RKO (cell line): ENCODE results near the gene STKLD1.
"Not testable (repeated sequence)": the region's sequence is repeated elsewhere in the genome, so short reads cannot be mapped to it uniquely, and the experiment has no call there.

Experiments
- DNase-seq: peaks from one replicate; pipeline ENCODE4 v3.0.0-alpha.2; 2016; ENCODE audit warnings: low spot score

The STKLD1 gene

DNA sequence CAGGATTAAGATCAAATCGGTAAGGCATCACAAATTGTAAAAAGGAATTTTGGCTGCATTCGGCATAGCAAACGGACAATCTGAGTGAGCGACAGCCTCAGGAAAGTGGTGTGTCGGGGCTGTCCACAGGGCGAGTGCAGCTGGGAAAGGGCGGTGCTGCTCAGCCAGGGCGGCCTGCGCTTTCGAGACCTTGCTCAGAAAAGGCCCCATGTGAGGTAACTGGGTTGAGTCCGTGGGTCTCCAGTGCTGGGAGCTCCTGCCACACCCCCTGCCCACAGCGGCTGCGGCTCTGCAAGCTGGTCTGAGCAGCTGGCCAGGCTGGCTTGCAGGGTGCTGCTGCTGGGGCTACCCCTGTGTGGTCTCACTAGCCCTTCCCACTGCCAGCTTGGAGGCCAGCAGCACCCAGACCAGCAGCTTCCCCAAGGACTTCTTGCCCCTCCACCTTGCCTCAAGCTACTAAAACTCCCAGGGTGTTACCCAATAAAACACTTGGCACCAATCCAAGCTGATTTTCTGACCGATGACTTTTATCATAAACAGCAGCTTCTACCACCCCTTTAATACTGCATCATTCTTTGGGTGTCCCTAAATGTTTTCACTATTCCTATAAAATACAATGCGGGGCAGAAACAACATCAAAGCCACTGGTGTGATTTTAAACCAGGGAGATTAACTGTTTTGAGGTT is 13.7 kb upstream of the STKLD1 start:
- DNase-seq: no peak

DNA sequence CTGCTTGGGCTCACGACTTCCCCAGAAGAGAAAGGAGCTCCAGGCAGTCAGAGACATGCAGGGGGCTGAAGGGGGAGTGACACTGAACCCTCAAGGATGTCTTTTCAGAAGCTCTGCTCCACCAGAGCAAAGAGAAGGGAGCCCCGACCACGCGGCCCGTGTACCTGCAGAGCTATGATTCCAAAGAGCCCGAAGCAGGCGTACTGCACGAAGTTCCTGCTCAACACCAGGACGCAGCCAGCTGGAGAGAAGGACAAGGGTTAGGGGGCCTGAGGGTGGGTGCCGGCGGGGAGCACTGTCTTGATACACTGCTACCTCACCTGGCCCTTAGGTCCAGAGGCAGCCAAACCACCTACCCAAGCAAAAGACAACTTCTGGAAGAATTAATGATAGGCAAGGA is 9.7 kb upstream of the STKLD1 start:
- DNase-seq: no peak

DNA sequence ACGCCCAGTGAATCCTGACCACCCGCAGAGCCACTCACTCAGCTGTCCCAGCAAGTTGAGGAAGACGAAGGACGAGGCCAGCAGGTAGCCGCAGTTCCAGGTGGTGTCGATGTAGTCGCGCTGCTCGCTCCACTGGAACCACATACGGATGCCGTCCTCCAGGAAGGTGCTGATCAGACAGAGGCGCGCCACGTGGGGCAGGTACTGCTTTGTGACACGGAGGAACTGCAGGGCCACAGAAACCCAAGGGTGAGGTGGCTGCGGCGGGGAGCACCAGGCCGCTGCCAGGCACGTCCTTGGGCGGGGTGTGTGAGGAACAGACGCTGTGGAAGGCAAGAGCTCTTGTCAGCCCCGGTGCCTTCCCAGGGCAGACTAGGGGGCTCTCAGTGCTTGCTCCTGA is 8.9 kb upstream of the STKLD1 start:
- no peak for DNase-seq

DNA sequence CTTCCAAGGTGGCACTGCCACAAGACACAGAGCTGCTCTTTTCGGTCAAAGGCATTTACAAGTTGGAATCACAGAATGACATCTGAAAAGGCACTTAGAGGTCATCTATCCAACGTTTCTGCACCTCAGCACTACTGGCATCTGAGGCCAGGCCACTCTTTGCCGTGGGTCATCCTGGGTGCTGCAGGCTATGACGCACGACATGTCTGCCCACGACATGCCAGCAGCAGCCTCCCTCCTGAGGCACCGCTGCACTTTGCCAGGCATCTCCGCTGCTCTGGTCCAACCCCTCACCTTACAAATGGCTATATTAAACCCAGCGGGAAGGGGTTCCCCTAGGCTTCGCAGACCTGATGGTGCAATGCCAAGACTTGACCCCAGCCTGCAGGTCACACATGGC is 8.4 kb upstream of the STKLD1 start:
- DNase-seq: no peak

DNA sequence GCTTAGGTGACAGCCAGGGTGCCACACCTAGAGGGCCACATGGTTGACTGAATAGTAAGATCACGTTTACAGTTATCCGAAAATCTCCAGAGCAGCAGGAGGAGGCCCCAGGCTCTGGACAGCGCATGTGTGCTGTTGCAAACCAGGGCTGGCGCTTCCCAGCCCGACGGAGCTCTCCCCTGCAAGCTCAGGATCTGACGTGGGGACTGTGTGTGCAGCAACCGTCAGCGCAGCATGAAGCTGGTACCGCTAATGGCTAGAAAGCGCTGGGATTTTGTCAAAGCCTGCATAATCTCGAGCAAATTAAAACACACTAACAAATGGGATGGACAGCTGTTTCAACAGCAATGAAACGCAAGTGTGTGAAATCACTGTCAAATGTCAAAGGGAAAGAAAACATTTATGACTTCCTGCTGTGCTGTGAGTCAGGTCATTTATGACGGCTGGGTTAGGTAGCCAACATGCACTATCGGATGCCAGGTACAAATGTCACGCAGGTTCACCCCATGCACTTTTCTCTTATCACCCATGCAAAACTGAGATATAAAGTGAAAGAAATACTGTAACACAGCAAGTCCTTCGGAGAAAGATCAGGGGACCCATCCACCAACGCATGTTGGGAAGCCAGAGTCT is 7.8 kb upstream of the STKLD1 start:
- no peak for DNase-seq

DNA sequence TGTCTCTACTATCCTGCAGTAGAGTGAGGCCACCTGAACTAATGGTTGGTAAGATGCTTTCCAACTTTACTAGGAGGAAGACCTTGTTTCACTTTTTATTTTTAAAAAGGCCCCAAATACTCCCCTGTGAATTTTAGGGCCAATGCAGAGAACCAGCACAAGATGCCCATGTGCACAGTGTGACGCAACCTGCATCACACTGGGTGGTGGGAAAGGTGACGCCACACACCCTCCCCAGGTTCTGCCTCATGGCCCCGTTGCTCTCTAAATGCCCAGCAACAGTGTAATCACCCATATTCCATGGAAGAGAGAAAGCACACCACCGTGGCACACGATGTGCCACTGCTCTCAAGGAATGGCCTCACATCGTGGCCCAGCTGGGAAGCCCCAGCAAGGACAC is 6.7 kb upstream of the STKLD1 start:
- no peak for DNase-seq

DNA sequence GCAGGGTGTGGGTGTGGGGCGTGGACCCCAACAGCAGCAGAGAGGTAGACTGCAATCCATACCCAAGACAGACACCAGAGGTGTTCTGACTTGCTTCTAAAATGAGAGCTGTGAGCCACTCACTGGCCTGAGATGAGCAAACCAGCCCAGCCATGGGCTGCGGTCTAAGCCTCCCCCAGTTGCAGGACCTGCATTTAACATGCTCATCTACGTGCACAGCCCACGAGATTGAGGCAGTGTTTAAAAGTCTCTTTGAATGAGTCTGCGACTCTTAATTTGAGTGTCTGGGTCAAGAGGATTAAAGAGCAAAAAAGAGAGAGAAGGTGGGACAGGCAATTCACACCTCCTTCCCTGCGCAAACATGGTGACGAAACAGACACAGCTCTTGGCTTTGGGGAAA is 6.2 kb upstream of the STKLD1 start:
- DNase-seq: no peak

DNA sequence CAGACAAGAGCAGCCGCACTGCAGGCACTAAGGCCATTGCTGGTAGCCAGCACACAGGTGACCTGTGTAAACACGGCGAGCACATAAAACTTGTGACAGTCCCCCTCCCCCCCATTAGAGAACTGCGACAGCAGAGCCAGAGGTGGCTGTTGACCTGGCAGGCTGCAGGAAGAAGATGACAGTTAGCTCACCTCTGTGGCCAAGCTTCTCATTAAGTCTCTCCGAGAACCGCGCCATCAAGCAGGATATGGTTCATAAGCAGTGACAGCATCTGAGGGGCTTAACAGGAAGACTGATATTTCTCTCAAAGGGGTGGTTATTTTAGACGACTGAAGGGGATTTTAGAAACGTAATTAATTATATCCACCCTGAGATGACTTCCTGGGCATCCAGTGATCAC is 5.5 kb upstream of the STKLD1 start:
- DNase-seq: no peak

DNA sequence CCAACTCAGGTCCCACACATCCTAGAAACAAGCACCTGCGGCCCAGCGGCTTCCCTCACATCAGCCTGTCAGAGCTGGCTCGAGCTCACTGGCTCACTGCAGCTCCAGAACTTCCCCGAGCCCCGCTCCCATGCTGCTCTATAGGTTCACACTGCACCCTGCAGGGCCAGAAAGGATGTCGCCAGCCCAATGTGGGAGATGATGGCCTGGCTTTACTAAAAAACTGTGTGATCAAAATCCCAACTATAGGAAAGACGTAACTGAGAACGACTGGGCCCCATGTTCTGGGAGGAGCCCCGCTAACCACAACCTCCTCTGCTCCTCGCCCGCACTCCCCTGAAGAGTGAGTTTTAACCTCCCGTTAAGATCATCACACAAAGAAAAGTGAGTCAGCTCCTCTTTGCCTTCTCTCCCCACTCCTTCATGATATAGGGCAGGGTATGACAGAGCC is 4.9 kb upstream of the STKLD1 start:
- no peak for DNase-seq

DNA sequence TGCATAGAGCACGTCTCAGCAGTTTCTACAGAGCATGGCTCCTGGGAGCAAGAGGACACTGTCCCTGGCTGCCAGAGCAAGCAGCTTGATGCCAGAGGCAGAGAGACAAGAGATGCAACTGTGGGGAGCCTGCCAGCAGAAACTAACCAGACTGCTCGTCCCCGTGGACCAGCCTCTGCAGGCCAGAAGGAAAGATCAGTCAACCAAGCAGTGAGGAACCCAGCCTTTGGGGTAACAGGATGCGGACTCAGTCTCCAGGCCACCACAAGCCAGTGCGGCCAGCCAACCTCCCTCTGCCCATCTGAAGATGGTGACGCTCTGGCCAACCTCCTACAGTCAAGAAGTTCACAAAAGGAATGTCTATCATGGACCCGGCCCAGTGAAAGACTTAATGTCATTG is 4.0 kb upstream of the STKLD1 start:
- no peak for DNase-seq

DNA sequence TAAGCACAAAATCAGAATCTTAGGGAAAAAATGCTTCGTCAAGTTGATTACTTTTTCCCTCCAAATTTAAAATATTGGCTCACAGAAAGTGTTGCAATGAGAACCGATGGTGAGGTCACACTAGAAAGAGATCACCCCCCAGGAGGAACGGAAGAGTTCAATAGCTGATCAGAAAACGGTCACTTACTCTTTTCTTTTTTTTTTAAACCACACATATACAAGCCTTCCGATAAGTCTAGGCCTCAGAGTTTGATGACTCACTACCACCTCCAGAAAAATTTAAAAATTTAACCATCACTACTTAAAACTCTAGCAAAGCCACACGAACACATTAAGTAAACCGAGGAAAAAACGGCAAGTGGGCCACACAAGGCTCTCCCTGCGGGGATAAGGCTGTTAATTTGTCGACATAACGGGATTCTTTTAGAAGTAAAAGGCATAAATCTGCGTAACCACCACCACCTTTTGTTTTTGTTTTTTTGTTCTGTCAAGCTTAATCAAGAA is 1.5 kb upstream of the STKLD1 start:
- DNase-seq: peak; percentile 81

DNA sequence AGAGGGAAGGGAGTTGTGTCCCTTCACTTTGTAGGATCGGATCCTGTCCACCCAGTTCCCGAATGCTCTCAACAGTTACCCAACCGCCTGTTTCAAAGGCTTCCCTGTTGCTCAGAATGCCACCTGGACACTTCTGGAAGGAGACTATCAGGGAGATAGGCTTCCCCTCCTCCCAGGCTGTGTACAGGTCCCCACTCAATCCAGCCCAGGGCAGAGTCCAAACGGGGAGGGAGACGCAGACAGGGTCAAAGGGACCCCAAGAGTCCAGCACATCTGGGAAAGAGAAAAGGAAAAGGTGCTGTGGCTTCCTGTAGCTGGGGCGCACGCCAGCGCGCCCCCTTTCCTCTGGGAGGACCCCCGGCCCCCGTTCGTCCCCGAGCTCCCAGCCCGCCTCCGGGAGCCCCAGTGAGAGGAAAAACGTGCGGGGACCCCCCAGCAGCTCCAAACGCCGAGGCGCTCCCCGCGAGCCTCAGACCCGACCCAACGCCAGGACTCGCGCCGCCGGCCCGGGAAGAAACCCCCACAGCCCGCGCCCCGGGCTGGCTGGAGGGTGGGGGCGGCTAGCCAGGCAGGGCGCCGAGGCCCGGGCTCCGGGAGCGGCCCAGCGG is 946 bp upstream of the STKLD1 start:
- peak; percentile 82 for DNase-seq

DNA sequence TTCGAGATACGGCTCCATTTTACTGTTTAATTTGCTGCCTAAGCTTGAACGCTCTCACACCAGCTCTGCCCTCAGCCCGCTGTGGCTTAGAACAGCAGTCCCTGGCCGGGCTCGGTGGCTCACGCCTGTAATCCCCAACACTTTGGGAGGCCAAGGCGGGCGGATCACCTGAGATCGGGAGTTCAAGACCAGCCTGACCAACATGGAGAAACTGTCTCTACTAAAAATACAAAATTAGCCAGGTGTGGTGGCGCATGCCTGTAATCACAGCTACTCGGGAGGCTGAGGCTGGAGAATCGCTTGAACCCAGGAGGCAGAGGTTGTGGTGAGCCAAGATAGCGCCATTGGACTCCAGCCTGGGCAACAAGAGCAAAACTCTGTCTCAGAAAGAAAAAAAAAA is 1.1 kb downstream of the STKLD1 start:
- DNase-seq: not testable (repeated sequence)

DNA sequence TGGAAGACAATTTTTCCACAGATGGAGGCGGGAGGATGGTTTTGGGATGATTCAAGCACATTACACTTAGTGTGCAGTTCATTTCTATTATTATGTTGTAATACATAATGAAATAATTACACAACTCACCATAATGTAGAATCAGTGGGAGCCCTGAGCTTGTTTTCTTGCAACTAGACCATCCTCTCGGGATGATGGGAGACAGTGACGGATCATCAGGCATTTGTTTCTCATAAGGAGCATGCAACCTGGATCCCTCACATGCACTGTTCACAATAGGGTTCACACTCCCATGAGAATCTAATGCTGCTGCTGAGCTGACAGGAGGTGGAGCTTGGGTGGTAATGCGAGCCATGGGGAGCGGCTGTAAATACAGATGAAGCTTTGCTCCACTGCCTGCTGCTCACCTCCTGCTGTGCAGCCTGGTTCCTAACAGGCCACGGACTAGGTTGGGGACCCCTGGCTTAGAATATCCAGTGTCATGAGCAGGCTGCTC is 1.6 kb downstream of the STKLD1 start:
- peak; percentile 66 for DNase-seq

DNA sequence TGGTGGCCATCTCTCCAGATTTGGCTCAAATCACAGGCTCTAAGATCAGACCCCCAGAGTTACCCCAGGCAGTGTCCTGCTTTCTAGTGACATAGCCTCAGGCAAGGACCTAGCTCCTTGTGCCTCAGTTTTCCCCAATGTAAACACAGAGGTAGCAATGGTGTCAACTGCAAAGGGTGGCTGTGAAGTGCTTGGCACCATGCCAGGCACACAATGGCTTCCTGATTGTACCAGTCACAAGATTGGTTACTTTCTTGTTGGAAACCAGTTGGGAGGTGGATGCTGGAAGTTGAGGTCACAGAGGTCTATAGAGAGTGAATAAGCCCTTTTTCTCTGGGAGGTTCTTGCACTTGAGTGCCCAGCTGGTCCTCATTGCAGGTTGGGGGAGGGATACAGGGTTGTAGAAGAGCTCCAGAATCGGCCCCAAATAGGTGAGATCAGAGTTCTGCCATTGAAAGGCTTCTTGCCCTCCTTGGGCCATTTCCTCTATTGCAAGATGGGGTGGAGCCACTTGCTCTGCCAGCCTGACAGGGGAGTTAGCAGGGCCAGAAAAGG is 2.3 kb downstream of the STKLD1 start:
- DNase-seq: no peak

DNA sequence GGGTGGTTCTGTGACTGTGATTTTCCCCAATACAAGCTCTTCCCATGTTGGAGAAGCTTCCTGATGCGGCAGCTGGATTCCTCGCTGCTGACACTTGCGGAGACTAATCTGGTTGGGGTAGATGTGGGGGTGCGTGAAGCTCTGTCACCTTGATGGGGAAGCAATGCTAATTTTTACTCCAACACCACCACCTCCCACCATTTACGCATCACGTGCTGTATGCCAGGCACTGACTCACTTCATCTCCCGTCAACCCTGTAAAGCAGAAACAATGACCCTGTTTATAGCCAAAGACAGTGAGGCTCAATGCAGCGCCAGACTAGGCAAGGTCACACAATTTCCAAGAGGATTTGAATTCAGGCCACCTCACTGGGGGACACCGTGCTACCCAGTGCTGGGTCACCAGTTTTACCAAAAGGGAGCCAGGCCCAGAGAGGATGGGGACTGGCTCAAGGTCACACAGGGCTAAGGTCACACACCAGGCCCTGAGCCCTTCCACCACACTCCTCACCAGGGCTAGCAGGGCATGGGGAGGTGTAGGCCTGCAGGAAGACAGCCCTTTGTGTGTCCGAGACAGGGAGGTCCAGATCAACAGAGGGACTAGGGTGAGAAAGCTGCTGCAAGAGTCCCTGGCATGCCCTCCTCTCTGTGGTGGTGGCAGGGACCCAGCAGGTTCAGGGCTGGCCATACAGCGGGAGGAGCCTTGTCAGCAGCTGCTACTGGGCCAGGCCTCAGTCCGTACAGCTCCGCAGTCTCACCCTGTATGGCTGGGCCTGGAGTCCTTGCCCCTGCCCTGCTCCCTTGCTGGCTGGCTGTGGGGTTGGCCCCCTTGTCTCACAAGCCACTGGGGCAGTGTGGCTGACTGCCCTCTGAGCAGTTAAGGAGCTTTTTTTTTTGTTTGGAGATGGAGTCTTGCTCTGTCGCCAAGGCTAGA is 3.3 kb downstream of the STKLD1 start:
- no peak for DNase-seq

DNA sequence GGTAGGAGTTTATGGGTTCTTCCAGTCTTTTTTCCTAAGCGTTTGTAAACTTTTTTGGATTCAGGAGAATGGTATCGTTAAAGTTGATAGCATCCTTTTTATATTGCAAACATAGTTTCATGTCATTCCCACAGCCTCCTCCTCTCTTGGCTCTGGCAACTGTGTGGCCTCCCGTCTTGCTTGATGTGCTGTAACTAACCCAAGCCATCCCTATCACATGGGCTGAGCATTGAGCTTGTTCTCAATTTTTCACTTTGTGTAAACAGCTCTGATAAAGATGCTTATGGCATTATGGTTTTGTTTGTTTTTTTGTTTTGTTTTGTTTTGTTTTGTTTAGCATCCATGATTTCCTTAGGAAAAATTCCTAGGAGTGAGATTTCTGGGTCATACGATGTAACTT is 4.6 kb downstream of the STKLD1 start:
- no peak for DNase-seq

DNA sequence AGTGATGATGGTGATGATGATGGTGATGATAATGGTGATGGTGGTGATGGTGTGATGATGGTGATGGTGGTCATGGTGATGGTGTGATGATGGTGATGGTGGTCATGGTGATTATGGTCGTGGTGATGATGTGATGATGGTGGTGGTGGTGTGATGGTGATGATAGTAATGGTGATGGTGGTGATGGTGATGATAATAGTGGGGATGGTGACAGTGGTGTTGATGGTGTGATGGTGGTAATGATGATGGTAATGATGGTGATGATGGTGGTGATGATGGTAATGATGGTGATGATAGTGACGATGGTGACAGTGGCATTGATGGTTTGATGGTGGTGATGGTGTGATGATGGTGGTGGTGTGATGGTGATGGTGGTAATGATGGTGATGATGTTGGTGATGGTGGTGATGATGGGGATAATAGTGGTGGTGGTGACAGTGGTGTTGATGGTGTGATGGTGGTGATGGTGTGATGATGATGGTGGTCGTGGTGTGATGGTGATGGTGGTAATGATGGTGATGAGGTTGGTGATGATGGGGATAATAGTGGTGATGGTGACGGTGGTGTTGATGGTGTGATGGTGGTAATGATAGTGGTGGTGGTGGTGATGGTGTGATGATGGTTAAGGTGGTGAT is 6.5 kb downstream of the STKLD1 start:
- no peak for DNase-seq

DNA sequence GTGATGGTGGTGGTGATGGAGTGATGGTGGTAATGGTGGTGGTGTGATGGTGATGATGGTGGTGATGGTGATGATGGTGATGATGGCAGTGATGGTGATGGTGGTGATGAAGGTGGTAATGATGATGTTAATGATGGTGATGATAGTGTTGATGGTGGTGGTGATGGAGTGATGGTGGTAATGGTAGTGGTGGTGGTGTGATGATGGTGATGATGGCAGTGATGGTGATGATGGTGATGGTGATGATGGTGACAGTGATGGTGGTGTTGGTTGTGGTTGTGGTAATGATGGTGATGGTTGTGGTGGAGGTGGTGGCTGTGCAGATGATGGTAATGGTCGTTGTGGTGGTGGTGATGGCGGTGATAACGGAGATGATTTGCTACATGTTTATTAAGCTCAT is 7.3 kb downstream of the STKLD1 start:
- no peak for DNase-seq

DNA sequence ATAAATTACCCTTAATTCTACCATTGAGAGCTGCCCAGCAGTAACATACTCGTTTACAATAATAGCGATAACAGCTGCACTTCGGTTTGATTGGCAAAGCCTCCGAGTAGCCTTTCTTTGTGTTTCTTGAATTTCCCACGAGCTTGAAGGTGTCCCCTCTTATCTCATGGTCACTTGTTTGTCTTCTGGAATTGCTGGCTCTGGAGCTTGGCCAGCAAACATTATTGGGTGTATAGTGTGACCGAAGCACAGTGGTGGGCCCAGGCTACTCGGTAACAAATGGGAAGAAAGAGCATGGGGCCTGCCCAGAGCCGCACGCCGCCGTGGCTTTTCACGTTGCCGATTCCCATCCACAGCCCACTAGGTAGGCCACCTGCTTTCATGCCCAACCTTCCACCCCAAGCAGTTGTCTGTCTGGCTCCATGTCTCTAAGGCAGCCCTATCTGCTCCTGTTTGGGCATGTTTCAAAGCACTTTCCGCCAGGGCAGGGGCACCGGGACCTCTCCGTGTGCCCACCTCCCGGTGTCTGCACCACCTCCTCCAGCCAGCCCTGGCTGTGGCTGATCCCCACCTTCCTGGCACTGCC is 8.7 kb downstream of the STKLD1 start:
- no peak for DNase-seq

DNA sequence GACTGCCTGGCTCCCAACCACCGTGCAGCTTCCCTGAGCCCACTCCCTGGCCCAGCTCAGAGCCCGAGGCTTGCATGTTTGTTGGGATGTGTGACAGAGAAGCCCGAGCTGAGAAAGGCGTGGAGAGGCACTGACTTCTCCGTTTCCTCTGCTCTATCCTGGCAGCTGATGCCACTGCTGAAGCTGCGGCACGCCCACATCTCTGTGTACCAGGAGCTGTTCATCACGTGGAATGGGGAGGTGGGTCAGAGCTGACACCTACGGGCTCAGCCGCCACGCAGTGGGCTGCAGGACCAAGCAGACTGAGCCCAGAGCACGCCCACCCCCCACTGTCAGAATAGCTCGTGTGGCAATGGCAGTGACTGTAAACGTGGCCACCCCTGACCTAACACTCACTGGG is 9.3 kb downstream of the STKLD1 start:
- DNase-seq: no peak
